Cardiac fibroblast (primary cell): ENCODE results near the gene C1S.
"Not testable (repeated sequence)": the region's sequence is repeated elsewhere in the genome, so short reads cannot be mapped to it uniquely, and the experiment has no call there.

ENCODE experiments used
- DNase-seq, 2 donors: peaks; one replicate each; pipeline versions ENCODE4 v3.0.0 to v3.0.0-alpha.2; 2010; ENCODE audit warnings: low read depth in 2 of 2
- H3K4me3 ChIP-seq, 2 donors: replicated peaks in 1 of 2; 1 replicate in 1 of 2; 2 replicates in 1 of 2; pipeline ENCODE4 v1.5.1; 2011; ENCODE audit warnings: low read depth in 2 of 2, low read length in 2 of 2, mild to moderate bottlenecking in 2 of 2, moderate library complexity in 1 of 2
- CTCF ChIP-seq: IDR thresholded peaks from one replicate; pipeline ENCODE4 v1.5.1; 2011; ENCODE audit warnings: low read depth, mild to moderate bottlenecking, low read length, inconsistent platforms

C1S gene

GRCh38 chr12:7101047-7101693 lies 40.7 kb downstream of the C1S start:
- H3K4me3 ChIP-seq, result no peak overlapping the region
- DNase-seq, result peak; percentile 25 to 37
- TF ChIP-seq CTCF, result no peak

GRCh38 chr12:7101694-7102131 lies 41.2 kb downstream of the C1S start:
- TF ChIP-seq CTCF, result no peak
- DNase-seq, result peak in 1 of 2 donors; percentile 46
- no peak overlapping the region for H3K4me3 ChIP-seq

- DNase-seq, result no peak
- no peak overlapping the region for H3K4me3 ChIP-seq
- no peak for TF ChIP-seq CTCF
Observed at GRCh38 chr12:7102582-7102981, 42.1 kb downstream of the C1S start.

GRCh38 chr12:7103837-7104584 lies 43.5 kb downstream of the C1S start:
- DNase-seq, result no peak
- no peak overlapping the region for H3K4me3 ChIP-seq
- no peak for TF ChIP-seq CTCF

- no peak for DNase-seq
- TF ChIP-seq CTCF, result no peak
- H3K4me3 ChIP-seq, result no peak overlapping the region
Observed at GRCh38 chr12:7106082-7106481, 45.6 kb downstream of the C1S start.

GRCh38 chr12:7107181-7107580 lies 46.7 kb downstream of the C1S start:
- peak overlapping the region in 1 of 2 donors; percentile 10 for H3K4me3 ChIP-seq
- not testable (repeated sequence) for DNase-seq

- no peak for TF ChIP-seq CTCF
- peak overlapping the region; percentile 66 to 78 for H3K4me3 ChIP-seq
- peak in 1 of 2 donors; percentile 31 for DNase-seq
Observed at GRCh38 chr12:7107636-7108002, 47.1 kb downstream of the C1S start.
